ENCODE data around the gene RANBP6.

- TF ChIP-seq CTCF (IDR thresholded peaks at IDR 0.05) (no peak), POLR2A (IDR thresholded peaks at IDR 0.05) (no peak)
These were observed 15.9 kb downstream of the RANBP6 start for GRCh38 chr9:5999443-6000101.
